ENCODE measurements around the gene PLIN3. TPM values are rescaled to one million over a fixed set of nuclear protein-coding genes. Genes with fewer than 3 reads are reported as not detected.
"Not testable (repeated sequence)": the region's sequence is repeated elsewhere in the genome, so short reads cannot be mapped to it uniquely, and the experiment has no call there.

Gene PLIN3
- total and polyA plus RNA-seq, 2 experiments from 2014 or later = 97.8 to 118 TPM

- H3K4me3 ChIP-seq = no peak overlapping the region
- no peaks in the 10 kb centered on the region for H3K36me3 ChIP-seq (replicated peaks; ENCODE audit: insufficient read depth, low read depth)
- no peaks in the 10 kb centered on the region for H3K27me3 ChIP-seq
- peaks cover 25% of the 10 kb centered on the region for H3K79me2 ChIP-seq
- WGBS (ENCODE audit: low lambda C conversion rate, missing lambda C conversion rate) = 95% methylated on average over 11 of the region's 11 CpGs
- H3K27ac ChIP-seq = no peak overlapping the region
- H3K4me2 ChIP-seq = no peak overlapping the region
- no peaks in the 10 kb centered on the region for H3K9me2 ChIP-seq (replicated peaks; ENCODE audit: insufficient read depth)
- TF ChIP-seq CTCF (IDR thresholded peaks at IDR 0.05; ENCODE audit: poor library complexity) (no peak), EZH2 (IDR thresholded peaks at IDR 0.05; ENCODE audit: borderline replicate concordance) (no peak), EZH2phosphoT487 (IDR thresholded peaks at IDR 0.05; ENCODE audit: low read depth, severe bottlenecking, unreplicated experiment) (no peak)
- H2AFZ ChIP-seq = no peak overlapping the region
- DNase-seq (ENCODE audit: low spot score) = no peak
- H3K4me1 ChIP-seq (ENCODE audit: insufficient read depth) = peaks cover 12% of the 10 kb centered on the region
- no peaks in the 10 kb centered on the region for H4K20me1 ChIP-seq (ENCODE audit: insufficient read depth, poor library complexity, severe bottlenecking)
- H3K9me3 ChIP-seq (ENCODE audit: low read depth) = no peaks in the 10 kb centered on the region
These were observed 7.8 kb downstream of the PLIN3 start for GRCh38 chr19:4859697-4860096.

- not testable (repeated sequence) for H3K36me3 ChIP-seq (replicated peaks; ENCODE audit: insufficient read depth, low read depth); H3K27ac ChIP-seq; H2AFZ ChIP-seq; H3K9me3 ChIP-seq (ENCODE audit: low read depth); H3K27me3 ChIP-seq; H3K4me1 ChIP-seq (ENCODE audit: insufficient read depth); H3K79me2 ChIP-seq; H4K20me1 ChIP-seq (ENCODE audit: insufficient read depth, poor library complexity, severe bottlenecking); H3K4me3 ChIP-seq; H3K4me2 ChIP-seq; H3K9me2 ChIP-seq (replicated peaks; ENCODE audit: insufficient read depth); DNase-seq (ENCODE audit: low spot score)
- over 99% methylated on average over 12 of the region's 12 CpGs for WGBS (ENCODE audit: low lambda C conversion rate, missing lambda C conversion rate)
These were observed 11.0 kb downstream of the PLIN3 start for GRCh38 chr19:4856468-4856867.

- DNase-seq (ENCODE audit: low spot score); H3K27me3 ChIP-seq; H3K9me3 ChIP-seq (ENCODE audit: low read depth); H3K4me3 ChIP-seq; H3K27ac ChIP-seq; H3K36me3 ChIP-seq (replicated peaks; ENCODE audit: insufficient read depth, low read depth); H3K79me2 ChIP-seq; H3K4me2 ChIP-seq; H4K20me1 ChIP-seq (ENCODE audit: insufficient read depth, poor library complexity, severe bottlenecking); H2AFZ ChIP-seq; H3K4me1 ChIP-seq (ENCODE audit: insufficient read depth); H3K9me2 ChIP-seq (replicated peaks; ENCODE audit: insufficient read depth): not testable (repeated sequence)
- WGBS (ENCODE audit: low lambda C conversion rate, missing lambda C conversion rate) = 97% methylated on average over 8 of the region's 8 CpGs
These were observed 14.0 kb downstream of the PLIN3 start for GRCh38 chr19:4853506-4853905.

- 97% methylated on average over 6 of the region's 6 CpGs for WGBS (ENCODE audit: low lambda C conversion rate, missing lambda C conversion rate)
- Histone ChIP-seq H4K20me1 (ENCODE audit: insufficient read depth, poor library complexity, severe bottlenecking) (no peaks in the 10 kb centered on the region), H2AFZ (no peak overlapping the region), H3K27me3 (no peaks in the 10 kb centered on the region), H3K79me2 (no peaks in the 10 kb centered on the region), H3K4me3 (no peak overlapping the region), H3K4me1 (ENCODE audit: insufficient read depth) (no peaks in the 10 kb centered on the region), H3K9me2 (replicated peaks; ENCODE audit: insufficient read depth) (no peaks in the 10 kb centered on the region), H3K27ac (no peak overlapping the region), H3K4me2 (no peak overlapping the region), H3K9me3 (ENCODE audit: low read depth) (no peaks in the 10 kb centered on the region), H3K36me3 (replicated peaks; ENCODE audit: insufficient read depth, low read depth) (no peaks in the 10 kb centered on the region)
- DNase-seq (ENCODE audit: low spot score) = no peak
- no peak for TF ChIP-seq CTCF (IDR thresholded peaks at IDR 0.05; ENCODE audit: poor library complexity)
- no peak for TF ChIP-seq EZH2phosphoT487 (IDR thresholded peaks at IDR 0.05; ENCODE audit: low read depth, severe bottlenecking, unreplicated experiment)
- no peak for TF ChIP-seq EZH2 (IDR thresholded peaks at IDR 0.05; ENCODE audit: borderline replicate concordance)
These were observed 15.0 kb downstream of the PLIN3 start for GRCh38 chr19:4852484-4852883.

Measured in hepatocyte (in vitro differentiated cells).